Measurements from ENCODE around the gene SAC3D1. TPM values are rescaled to one million over a fixed set of nuclear protein-coding genes. Genes with fewer than 3 reads are reported as not detected.

Gene SAC3D1
- total and polyA plus RNA-seq, 9 of the 15 experiments (the other 6 are each of a cell fraction or from before 2014, with no cell fraction given): 0.20 to 35.2 (median 5.8) TPM

DNA sequence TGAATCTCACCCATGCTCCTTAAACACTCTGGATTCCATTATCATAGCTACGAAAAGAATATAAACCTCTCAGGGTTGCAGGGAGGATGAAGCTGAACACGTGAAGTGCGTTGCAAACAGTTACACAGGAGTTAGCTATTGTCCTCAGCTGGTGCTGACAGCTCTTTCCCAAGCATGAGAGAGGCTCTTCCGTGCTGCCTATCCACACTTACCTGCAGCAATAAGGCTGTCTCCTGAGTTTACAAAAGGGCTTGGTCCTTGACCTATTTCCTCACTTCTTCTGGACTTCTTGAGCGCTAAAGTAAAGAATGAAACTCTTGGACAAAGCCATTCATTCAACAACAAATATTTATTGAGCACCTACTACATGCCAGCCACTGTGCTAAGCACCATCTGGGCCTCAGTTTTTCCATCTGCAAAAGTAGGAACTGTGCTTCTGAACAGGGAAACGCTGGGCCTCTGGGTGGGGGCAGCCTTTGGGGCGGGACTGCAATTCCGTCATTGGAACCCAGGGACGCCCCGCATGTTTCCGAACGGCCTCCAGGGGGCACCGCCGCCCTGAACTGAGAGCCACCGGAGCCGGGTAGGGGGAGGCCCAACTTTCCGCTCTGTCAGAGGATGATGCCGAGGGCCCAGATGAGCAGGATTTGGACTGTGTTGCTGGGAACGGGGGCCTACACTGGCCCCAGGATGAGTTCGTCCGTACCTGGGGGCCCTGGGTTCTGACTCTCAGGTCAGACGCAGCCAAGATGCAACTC lies 27.7 kb upstream of the SAC3D1 start (continued):
- TF ChIP-seq XRCC4 (IDR thresholded peaks at IDR 0.05; ENCODE audit: extremely low read depth, insufficient read depth, insufficient read length) (no peak), KDM5B (IDR thresholded peaks at IDR 0.05; ENCODE audit: insufficient replicate concordance, low read depth, low read length) (no peak), SPI1 (IDR thresholded peaks at IDR 0.05; ENCODE audit: borderline replicate concordance, low read depth, low read length) (peak; percentile 82; the same call in 1 of the 2 replicates), SRSF3 (IDR thresholded peaks at IDR 0.05; ENCODE audit: insufficient read depth, low read length) (no peak), TARDBP (IDR thresholded peaks at IDR 0.05) (0 out of 2 replicates have a peak, but pooled peaks have one; percentile 54), NFYB (IDR thresholded peaks at IDR 0.05; ENCODE audit: extremely low read depth, insufficient read length) (no peak), KLF6 (CRISPR knock-in tag; IDR thresholded peaks at IDR 0.05; ENCODE audit: borderline replicate concordance) (no peak), SIN3A (IDR thresholded peaks at IDR 0.05; ENCODE audit: borderline replicate concordance in 2 of 2, control insufficient read depth in 1 of 2, low read depth in 2 of 2, low read length in 2 of 2) (0 out of 4 replicates have a peak, but pooled peaks of 1 of the 2 experiments have one; percentile 26), ARID2 (IDR thresholded peaks at IDR 0.05) (no peak)
- TF ChIP-seq, protein P1, sequence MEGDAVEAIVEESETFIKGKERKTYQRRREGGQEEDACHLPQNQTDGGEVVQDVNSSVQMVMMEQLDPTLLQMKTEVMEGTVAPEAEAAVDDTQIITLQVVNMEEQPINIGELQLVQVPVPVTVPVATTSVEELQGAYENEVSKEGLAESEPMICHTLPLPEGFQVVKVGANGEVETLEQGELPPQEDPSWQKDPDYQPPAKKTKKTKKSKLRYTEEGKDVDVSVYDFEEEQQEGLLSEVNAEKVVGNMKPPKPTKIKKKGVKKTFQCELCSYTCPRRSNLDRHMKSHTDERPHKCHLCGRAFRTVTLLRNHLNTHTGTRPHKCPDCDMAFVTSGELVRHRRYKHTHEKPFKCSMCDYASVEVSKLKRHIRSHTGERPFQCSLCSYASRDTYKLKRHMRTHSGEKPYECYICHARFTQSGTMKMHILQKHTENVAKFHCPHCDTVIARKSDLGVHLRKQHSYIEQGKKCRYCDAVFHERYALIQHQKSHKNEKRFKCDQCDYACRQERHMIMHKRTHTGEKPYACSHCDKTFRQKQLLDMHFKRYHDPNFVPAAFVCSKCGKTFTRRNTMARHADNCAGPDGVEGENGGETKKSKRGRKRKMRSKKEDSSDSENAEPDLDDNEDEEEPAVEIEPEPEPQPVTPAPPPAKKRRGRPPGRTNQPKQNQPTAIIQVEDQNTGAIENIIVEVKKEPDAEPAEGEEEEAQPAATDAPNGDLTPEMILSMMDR (IDR thresholded peaks at IDR 0.05 in 2 of 3, conservative IDR thresholded peaks at IDR 0.05 in 1 of 3; ENCODE audit: insufficient read depth in 2 of 3, low read depth in 1 of 3, low read length in 3 of 3): peak; percentile 84 to 96 (median 94)
- TF ChIP-seq, protein P2, sequence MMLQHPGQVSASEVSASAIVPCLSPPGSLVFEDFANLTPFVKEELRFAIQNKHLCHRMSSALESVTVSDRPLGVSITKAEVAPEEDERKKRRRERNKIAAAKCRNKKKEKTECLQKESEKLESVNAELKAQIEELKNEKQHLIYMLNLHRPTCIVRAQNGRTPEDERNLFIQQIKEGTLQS (IDR thresholded peaks at IDR 0.05): no peak
- TF ChIP-seq, protein P2 (CRISPR knock-in tag; conservative IDR thresholded peaks at IDR 0.05): peak; percentile 39; the same call in 1 of the 2 replicates
- TF ChIP-seq, protein P3, sequence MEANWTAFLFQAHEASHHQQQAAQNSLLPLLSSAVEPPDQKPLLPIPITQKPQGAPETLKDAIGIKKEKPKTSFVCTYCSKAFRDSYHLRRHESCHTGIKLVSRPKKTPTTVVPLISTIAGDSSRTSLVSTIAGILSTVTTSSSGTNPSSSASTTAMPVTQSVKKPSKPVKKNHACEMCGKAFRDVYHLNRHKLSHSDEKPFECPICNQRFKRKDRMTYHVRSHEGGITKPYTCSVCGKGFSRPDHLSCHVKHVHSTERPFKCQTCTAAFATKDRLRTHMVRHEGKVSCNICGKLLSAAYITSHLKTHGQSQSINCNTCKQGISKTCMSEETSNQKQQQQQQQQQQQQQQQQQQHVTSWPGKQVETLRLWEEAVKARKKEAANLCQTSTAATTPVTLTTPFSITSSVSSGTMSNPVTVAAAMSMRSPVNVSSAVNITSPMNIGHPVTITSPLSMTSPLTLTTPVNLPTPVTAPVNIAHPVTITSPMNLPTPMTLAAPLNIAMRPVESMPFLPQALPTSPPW (CRISPR knock-in tag; IDR thresholded peaks at IDR 0.05): peak; percentile 82
- TF ChIP-seq, protein P4, sequence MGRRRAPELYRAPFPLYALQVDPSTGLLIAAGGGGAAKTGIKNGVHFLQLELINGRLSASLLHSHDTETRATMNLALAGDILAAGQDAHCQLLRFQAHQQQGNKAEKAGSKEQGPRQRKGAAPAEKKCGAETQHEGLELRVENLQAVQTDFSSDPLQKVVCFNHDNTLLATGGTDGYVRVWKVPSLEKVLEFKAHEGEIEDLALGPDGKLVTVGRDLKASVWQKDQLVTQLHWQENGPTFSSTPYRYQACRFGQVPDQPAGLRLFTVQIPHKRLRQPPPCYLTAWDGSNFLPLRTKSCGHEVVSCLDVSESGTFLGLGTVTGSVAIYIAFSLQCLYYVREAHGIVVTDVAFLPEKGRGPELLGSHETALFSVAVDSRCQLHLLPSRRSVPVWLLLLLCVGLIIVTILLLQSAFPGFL (CRISPR knock-in tag; IDR thresholded peaks at IDR 0.05): 0 out of 2 replicates have a peak, but pooled peaks have one; percentile 46
- TF ChIP-seq, protein P5, sequence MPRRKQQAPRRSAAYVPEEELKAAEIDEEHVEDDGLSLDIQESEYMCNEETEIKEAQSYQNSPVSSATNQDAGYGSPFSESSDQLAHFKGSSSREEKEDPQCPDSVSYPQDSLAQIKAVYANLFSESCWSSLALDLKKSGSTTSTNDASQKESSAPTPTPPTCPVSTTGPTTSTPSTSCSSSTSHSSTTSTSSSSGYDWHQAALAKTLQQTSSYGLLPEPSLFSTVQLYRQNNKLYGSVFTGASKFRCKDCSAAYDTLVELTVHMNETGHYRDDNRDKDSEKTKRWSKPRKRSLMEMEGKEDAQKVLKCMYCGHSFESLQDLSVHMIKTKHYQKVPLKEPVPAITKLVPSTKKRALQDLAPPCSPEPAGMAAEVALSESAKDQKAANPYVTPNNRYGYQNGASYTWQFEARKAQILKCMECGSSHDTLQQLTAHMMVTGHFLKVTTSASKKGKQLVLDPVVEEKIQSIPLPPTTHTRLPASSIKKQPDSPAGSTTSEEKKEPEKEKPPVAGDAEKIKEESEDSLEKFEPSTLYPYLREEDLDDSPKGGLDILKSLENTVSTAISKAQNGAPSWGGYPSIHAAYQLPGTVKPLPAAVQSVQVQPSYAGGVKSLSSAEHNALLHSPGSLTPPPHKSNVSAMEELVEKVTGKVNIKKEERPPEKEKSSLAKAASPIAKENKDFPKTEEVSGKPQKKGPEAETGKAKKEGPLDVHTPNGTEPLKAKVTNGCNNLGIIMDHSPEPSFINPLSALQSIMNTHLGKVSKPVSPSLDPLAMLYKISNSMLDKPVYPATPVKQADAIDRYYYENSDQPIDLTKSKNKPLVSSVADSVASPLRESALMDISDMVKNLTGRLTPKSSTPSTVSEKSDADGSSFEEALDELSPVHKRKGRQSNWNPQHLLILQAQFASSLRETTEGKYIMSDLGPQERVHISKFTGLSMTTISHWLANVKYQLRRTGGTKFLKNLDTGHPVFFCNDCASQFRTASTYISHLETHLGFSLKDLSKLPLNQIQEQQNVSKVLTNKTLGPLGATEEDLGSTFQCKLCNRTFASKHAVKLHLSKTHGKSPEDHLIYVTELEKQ (CRISPR knock-in tag; IDR thresholded peaks at IDR 0.05): no peak
